ENCODE data around the gene TUBE1. TPM values are rescaled to one million over a fixed set of nuclear protein-coding genes. Genes with fewer than 3 reads are reported as not detected.

TUBE1 gene
- total RNA-seq, 1 experiment from 2014 or later: 17.1 TPM

Other genes starting within 250 kb of the TUBE1 start
- gene FYN, start 214.0 kb downstream of the TUBE1 start, total RNA-seq (2014; rRNA removed; shearing (Covaris generic)): not detected in 2 replicates
- gene CCN6, start 33.4 kb downstream of the TUBE1 start, total RNA-seq (2014; rRNA removed; shearing (Covaris generic)): not detected in 2 replicates
- gene FAM229B, start 109 bp upstream of the TUBE1 start, total RNA-seq (2014; rRNA removed; shearing (Covaris generic)): 4.5 and 5.0 TPM in 2 replicates
- gene LAMA4, start 167.1 kb upstream of the TUBE1 start, total RNA-seq (2014; rRNA removed; shearing (Covaris generic)): 2.3 and 2.6 TPM in 2 replicates

Data from G401 (cell line).